WTC11 (cell line): ENCODE results near the gene RSPH3. TPM values are rescaled to one million over a fixed set of nuclear protein-coding genes. Genes with fewer than 3 reads are reported as not detected.

Source experiments
- ATAC-seq: fragments of 200-7000 bp; cut with Tn5 transposase; 2 replicates; pipeline ENCODE4 v1.10.0; 2021; ENCODE audit warnings: mild to moderate bottlenecking, moderate library complexity
- CTCF ChIA-PET: fragments of 300-600 bp; sonication (Branson Sonifier 250); formaldehyde crosslinking; loops from one replicate; lab custom pipeline; 2021; ENCODE audit warnings: antibody characterized with exemption; lab: Charles Lee
- POLR2A ChIA-PET: fragments of 350-600 bp; sonication (Branson Sonifier 250); formaldehyde crosslinking; loops from one replicate; lab custom pipeline; 2021; ENCODE audit warnings: antibody characterized with exemption; lab: Charles Lee
- DNase-seq: peaks from one replicate; pipeline ENCODE4 v3.0.0; 2021; ENCODE audit warnings: low spot score
- H3K27ac Mint-ChIP-seq: 2 replicates; pipeline ENCODE4 v1.8.0; 2021; ENCODE audit warnings: mixed read lengths
- H3K27me3 Mint-ChIP-seq: 2 replicates; pipeline ENCODE4 v1.8.0; 2021; ENCODE audit warnings: low read depth, mild to moderate bottlenecking, moderate library complexity, mixed read lengths
- H3K36me3 Mint-ChIP-seq: 2 replicates; pipeline ENCODE4 v1.8.0; 2021; ENCODE audit warnings: mixed read lengths
- H3K4me1 Mint-ChIP-seq: 2 replicates; pipeline ENCODE4 v1.8.0; 2022; ENCODE audit warnings: mixed read lengths
- H3K4me3 Mint-ChIP-seq: 2 replicates; pipeline ENCODE4 v1.8.0; 2021; ENCODE audit warnings: mild to moderate bottlenecking, moderate library complexity, mixed read lengths
- H3K9me3 Mint-ChIP-seq: 2 replicates; pipeline ENCODE4 v1.8.0; 2021; ENCODE audit warnings: mixed read lengths
- E2F4 ChIP-seq: sonication (generic); formaldehyde crosslinking; IDR thresholded peaks from 2 replicates; pipeline ENCODE4 v1.8.1; 2022; ENCODE audit warnings: low read depth, mild to moderate bottlenecking, moderate library complexity, missing genetic modification reagents, borderline replicate concordance
- EMX1 ChIP-seq: fragments of 250-450 bp; sonication (Bioruptor Pico); IDR thresholded peaks from 2 replicates; pipeline ENCODE4 v1.8.0; 2021; ENCODE audit warnings: mild to moderate bottlenecking
- FOXP1 ChIP-seq: sonication (generic); formaldehyde crosslinking; IDR thresholded peaks from 2 replicates; pipeline ENCODE4 v1.8.0; 2022; ENCODE audit warnings: missing genetic modification reagents, mild to moderate bottlenecking, moderate library complexity, borderline replicate concordance
- NR1H2 ChIP-seq: sonication (generic); formaldehyde crosslinking; IDR thresholded peaks from 2 replicates; pipeline ENCODE4 v1.9.0; 2021; ENCODE audit warnings: mild to moderate bottlenecking, moderate library complexity, missing genetic modification reagents
- PRRX2 ChIP-seq: fragments of 250-450 bp; sonication (Bioruptor Pico); IDR thresholded peaks from 2 replicates; pipeline ENCODE4 v1.8.0; 2021; ENCODE audit warnings: mild to moderate bottlenecking
- RORB ChIP-seq: fragments of 250-450 bp; sonication (Bioruptor Pico); IDR thresholded peaks from 2 replicates; pipeline ENCODE4 v1.9.0; 2021; ENCODE audit warnings: mild to moderate bottlenecking
- TEAD4 ChIP-seq: sonication (generic); formaldehyde crosslinking; IDR thresholded peaks from 2 replicates; pipeline ENCODE4 v1.8.0; 2022; ENCODE audit warnings: mild to moderate bottlenecking, missing genetic modification reagents
- TP53 ChIP-seq: sonication (generic); formaldehyde crosslinking; IDR thresholded peaks from 2 replicates; pipeline ENCODE4 v1.8.1; 2023; ENCODE audit warnings: mild to moderate bottlenecking, missing genetic modification reagents
- USF2 ChIP-seq: sonication (generic); formaldehyde crosslinking; IDR thresholded peaks from 2 replicates; pipeline ENCODE4 v1.8.1; 2023; ENCODE audit warnings: mild to moderate bottlenecking, missing genetic modification reagents, moderate library complexity
- total RNA-seq: library from RNA; stranded (reverse); gene quantifications from 3 replicates; pipeline ENCODE4 v1.2.3, GENCODE V29; 2021
- TF ChIP-seq, protein P1 (sequence below): fragments of 250-450 bp; sonication (Bioruptor Pico); IDR thresholded peaks from 2 replicates; pipeline ENCODE4 v1.9.0; 2021; ENCODE audit warnings: mild to moderate bottlenecking
- TF ChIP-seq, protein P2 (sequence below): sonication (generic); formaldehyde crosslinking; IDR thresholded peaks from 2 replicates; pipeline ENCODE4 v1.8.1; 2022; ENCODE audit warnings: mild to moderate bottlenecking, missing genetic modification reagents, moderate library complexity, borderline replicate concordance
- TF ChIP-seq, protein P3 (sequence below): sonication (generic); formaldehyde crosslinking; IDR thresholded peaks from 2 replicates; pipeline ENCODE4 v1.8.0; 2022; ENCODE audit warnings: mild to moderate bottlenecking, missing genetic modification reagents
- TF ChIP-seq, protein P4 (sequence below): fragments of 200-600 bp; IDR thresholded peaks from 2 replicates; pipeline ENCODE4 v1.8.0; 2022; ENCODE audit warnings: antibody characterized with exemption
- TF ChIP-seq, protein P5 (sequence below): fragments of 250-450 bp; sonication (Bioruptor Pico); IDR thresholded peaks from 2 replicates; pipeline ENCODE4 v1.9.0; 2021; ENCODE audit warnings: moderate library complexity, mild to moderate bottlenecking, inconsistent platforms, borderline replicate concordance

Gene RSPH3
- total RNA-seq, 1 experiment from 2014 or later = 3.2 TPM

DNA sequence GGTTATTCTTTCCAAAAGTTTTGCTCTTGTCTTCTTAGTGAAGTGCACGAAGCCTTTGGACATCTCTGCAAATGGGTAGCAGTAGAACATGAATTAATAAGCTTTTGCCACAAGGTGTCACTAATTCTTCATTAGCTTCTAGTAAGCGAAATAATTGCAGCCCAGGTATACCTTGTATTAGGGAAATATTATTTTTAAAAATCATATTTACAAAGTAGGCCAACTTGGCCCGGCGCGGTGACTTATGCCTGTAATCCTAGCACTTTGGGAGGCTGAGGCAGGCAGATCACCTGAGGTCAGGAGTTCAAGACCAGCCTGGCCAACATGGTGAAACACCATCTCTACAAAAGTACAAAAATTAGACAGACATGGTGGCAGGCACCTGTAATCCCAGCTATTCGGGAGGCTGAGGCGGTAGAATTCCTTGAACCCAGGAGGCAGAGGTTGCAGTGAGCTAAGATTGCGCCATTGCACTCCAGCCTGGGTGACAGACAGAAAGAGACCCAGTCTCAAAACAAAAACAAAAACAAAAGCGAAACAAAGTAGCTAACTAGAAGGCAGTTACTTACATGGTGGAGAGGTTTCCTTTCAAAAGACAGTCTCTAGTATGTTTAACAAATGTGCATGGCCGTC is 8.8 kb upstream of the RSPH3 start:
- TF ChIP-seq USF2 (CRISPR knock-in tag) = no peak
- Mint-ChIP-seq H3K27ac (no peak overlapping the region), H3K27me3 (no peaks in the 10 kb centered on the region), H3K9me3 (no peaks in the 10 kb centered on the region), H3K4me1 (no peaks in the 10 kb centered on the region), H3K4me3 (no peak overlapping the region), H3K36me3 (no peaks in the 10 kb centered on the region)
- DNase-seq (no peak), ATAC-seq (0 out of 2 replicates have a peak, but pooled peaks have one; percentile 41)
- CTCF ChIA-PET = interaction anchor here (0.5 to 6.1 kb wide), 24 partner anchors 9 to 349 kb away, joined by 3 to 82 read pairs (median 4); partner anchors contain the start of gene RSPH3
- POLR2A ChIA-PET = interaction anchor here (0.6 to 1.9 kb wide), 2 partner anchors 9 to 126 kb away, joined by 3 to 6 read pairs; partner anchors contain the start of gene RSPH3

- Mint-ChIP-seq H3K4me3 (no peak overlapping the region), H3K4me1 (peaks cover 1% of the 10 kb centered on the region), H3K27me3 (no peaks in the 10 kb centered on the region), H3K27ac (no peak overlapping the region), H3K9me3 (no peaks in the 10 kb centered on the region), H3K36me3 (no peaks in the 10 kb centered on the region)
- ChIA-PET CTCF (interaction anchor here (1.3 to 6.1 kb wide), 4 partner anchors 97 to 160 kb away, joined by 5 to 82 read pairs (median 7); no protein-coding TSS in a partner anchor), POLR2A (interaction anchor here (1.9 kb wide), 1 partner anchor 8 kb away, joined by 6 read pairs; the partner anchor contains the start of gene RSPH3)
- DNase-seq = no peak
- ATAC-seq = peak; percentile 39
- TF ChIP-seq TP53 (CRISPR knock-in tag) (no peak), PRRX2 (CRISPR knock-in tag) (no peak)
- TF ChIP-seq, protein P1, sequence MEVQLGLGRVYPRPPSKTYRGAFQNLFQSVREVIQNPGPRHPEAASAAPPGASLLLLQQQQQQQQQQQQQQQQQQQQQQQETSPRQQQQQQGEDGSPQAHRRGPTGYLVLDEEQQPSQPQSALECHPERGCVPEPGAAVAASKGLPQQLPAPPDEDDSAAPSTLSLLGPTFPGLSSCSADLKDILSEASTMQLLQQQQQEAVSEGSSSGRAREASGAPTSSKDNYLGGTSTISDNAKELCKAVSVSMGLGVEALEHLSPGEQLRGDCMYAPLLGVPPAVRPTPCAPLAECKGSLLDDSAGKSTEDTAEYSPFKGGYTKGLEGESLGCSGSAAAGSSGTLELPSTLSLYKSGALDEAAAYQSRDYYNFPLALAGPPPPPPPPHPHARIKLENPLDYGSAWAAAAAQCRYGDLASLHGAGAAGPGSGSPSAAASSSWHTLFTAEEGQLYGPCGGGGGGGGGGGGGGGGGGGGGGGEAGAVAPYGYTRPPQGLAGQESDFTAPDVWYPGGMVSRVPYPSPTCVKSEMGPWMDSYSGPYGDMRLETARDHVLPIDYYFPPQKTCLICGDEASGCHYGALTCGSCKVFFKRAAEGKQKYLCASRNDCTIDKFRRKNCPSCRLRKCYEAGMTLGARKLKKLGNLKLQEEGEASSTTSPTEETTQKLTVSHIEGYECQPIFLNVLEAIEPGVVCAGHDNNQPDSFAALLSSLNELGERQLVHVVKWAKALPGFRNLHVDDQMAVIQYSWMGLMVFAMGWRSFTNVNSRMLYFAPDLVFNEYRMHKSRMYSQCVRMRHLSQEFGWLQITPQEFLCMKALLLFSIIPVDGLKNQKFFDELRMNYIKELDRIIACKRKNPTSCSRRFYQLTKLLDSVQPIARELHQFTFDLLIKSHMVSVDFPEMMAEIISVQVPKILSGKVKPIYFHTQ = no peak
- TF ChIP-seq, all 79 proteins: peak for 0
Measured at GRCh38 chr6:159007510-159007909, 7.5 kb upstream of the RSPH3 start.

- Mint-ChIP-seq H3K36me3 (no peaks in the 10 kb centered on the region), H3K4me1 (peaks cover 13% of the 10 kb centered on the region), H3K27ac (no peak overlapping the region), H3K4me3 (no peak overlapping the region), H3K27me3 (no peaks in the 10 kb centered on the region), H3K9me3 (no peaks in the 10 kb centered on the region)
- ChIA-PET POLR2A (no interaction called here), CTCF (interaction anchor here (0.6 to 6.1 kb wide), 2 partner anchors 20 to 130 kb away, joined by 3 to 82 read pairs; no protein-coding TSS in a partner anchor)
- ATAC-seq = no peak
- TF ChIP-seq, protein P2, sequence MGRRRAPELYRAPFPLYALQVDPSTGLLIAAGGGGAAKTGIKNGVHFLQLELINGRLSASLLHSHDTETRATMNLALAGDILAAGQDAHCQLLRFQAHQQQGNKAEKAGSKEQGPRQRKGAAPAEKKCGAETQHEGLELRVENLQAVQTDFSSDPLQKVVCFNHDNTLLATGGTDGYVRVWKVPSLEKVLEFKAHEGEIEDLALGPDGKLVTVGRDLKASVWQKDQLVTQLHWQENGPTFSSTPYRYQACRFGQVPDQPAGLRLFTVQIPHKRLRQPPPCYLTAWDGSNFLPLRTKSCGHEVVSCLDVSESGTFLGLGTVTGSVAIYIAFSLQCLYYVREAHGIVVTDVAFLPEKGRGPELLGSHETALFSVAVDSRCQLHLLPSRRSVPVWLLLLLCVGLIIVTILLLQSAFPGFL = no peak
- TF ChIP-seq TEAD4 (CRISPR knock-in tag) = no peak
- TF ChIP-seq, protein P3, sequence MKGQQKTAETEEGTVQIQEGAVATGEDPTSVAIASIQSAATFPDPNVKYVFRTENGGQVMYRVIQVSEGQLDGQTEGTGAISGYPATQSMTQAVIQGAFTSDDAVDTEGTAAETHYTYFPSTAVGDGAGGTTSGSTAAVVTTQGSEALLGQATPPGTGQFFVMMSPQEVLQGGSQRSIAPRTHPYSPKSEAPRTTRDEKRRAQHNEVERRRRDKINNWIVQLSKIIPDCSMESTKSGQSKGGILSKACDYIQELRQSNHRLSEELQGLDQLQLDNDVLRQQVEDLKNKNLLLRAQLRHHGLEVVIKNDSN (CRISPR knock-in tag) = no peak
- TF ChIP-seq, protein P4, sequence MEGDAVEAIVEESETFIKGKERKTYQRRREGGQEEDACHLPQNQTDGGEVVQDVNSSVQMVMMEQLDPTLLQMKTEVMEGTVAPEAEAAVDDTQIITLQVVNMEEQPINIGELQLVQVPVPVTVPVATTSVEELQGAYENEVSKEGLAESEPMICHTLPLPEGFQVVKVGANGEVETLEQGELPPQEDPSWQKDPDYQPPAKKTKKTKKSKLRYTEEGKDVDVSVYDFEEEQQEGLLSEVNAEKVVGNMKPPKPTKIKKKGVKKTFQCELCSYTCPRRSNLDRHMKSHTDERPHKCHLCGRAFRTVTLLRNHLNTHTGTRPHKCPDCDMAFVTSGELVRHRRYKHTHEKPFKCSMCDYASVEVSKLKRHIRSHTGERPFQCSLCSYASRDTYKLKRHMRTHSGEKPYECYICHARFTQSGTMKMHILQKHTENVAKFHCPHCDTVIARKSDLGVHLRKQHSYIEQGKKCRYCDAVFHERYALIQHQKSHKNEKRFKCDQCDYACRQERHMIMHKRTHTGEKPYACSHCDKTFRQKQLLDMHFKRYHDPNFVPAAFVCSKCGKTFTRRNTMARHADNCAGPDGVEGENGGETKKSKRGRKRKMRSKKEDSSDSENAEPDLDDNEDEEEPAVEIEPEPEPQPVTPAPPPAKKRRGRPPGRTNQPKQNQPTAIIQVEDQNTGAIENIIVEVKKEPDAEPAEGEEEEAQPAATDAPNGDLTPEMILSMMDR = no peak
- TF ChIP-seq RORB (CRISPR knock-in tag) = no peak
- no peak for TF ChIP-seq E2F4 (CRISPR knock-in tag)
- TF ChIP-seq, protein P5, sequence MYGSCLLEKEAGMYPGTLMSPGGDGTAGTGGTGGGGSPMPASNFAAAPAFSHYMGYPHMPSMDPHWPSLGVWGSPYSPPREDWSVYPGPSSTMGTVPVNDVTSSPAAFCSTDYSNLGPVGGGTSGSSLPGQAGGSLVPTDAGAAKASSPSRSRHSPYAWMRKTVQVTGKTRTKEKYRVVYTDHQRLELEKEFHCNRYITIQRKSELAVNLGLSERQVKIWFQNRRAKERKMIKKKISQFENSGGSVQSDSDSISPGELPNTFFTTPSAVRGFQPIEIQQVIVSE (CRISPR knock-in tag) = no peak
- no peak for TF ChIP-seq EMX1 (CRISPR knock-in tag)
- TF ChIP-seq FOXP1 = no peak
- no peak for TF ChIP-seq NR1H2 (CRISPR knock-in tag)
- DNase-seq = no peak
Measured at GRCh38 chr6:159005436-159005835, 5.4 kb upstream of the RSPH3 start.
